Iris pigment epithelial cell (primary cell): ENCODE measurements around the gene WDR45B.
"Not testable (repeated sequence)": the region's sequence is repeated elsewhere in the genome, so short reads cannot be mapped to it uniquely, and the experiment has no call there.

Experiments used
- DNase-seq: peaks from one replicate; pipeline ENCODE4 v3.0.0-alpha.2; 2011; ENCODE audit warnings: low read depth

The WDR45B gene

GRCh38 chr17:82582709-82583108 is 65.5 kb downstream of the WDR45B start:
- DNase-seq: no peak

- peak; percentile 31 for DNase-seq
These were observed 66.0 kb downstream of the WDR45B start for GRCh38 chr17:82582213-82582612.

GRCh38 chr17:82579969-82580368 is 68.3 kb downstream of the WDR45B start:
- DNase-seq: not testable (repeated sequence)

GRCh38 chr17:82577300-82577699 is 70.9 kb downstream of the WDR45B start:
- DNase-seq: no peak

GRCh38 chr17:82575581-82576221 is 72.5 kb downstream of the WDR45B start:
- DNase-seq: not testable (repeated sequence)

GRCh38 chr17:82574041-82574440 is 74.2 kb downstream of the WDR45B start:
- DNase-seq: no peak

GRCh38 chr17:82571855-82572254 is 76.4 kb downstream of the WDR45B start:
- no peak for DNase-seq

GRCh38 chr17:82570277-82570676 is 78.0 kb downstream of the WDR45B start:
- DNase-seq: no peak

GRCh38 chr17:82569621-82570020 is 78.6 kb downstream of the WDR45B start:
- DNase-seq: no peak

- no peak for DNase-seq
These were observed 79.2 kb downstream of the WDR45B start for GRCh38 chr17:82568997-82569393.

GRCh38 chr17:82567286-82567685 is 81.0 kb downstream of the WDR45B start:
- DNase-seq: no peak

- DNase-seq: no peak
These were observed 81.9 kb downstream of the WDR45B start for GRCh38 chr17:82566129-82566960.

- DNase-seq: no peak
These were observed 82.7 kb downstream of the WDR45B start for GRCh38 chr17:82565551-82565950.
